ENCODE data around the gene KLHL13. TPM values are rescaled to one million over a fixed set of nuclear protein-coding genes. Genes with fewer than 3 reads are reported as not detected.

The KLHL13 gene
- total and polyA plus RNA-seq, 2 of the 8 experiments (the other 6 are each of a cell fraction or from before 2014, with no cell fraction given): 6.4 to 12.8 TPM

DNA sequence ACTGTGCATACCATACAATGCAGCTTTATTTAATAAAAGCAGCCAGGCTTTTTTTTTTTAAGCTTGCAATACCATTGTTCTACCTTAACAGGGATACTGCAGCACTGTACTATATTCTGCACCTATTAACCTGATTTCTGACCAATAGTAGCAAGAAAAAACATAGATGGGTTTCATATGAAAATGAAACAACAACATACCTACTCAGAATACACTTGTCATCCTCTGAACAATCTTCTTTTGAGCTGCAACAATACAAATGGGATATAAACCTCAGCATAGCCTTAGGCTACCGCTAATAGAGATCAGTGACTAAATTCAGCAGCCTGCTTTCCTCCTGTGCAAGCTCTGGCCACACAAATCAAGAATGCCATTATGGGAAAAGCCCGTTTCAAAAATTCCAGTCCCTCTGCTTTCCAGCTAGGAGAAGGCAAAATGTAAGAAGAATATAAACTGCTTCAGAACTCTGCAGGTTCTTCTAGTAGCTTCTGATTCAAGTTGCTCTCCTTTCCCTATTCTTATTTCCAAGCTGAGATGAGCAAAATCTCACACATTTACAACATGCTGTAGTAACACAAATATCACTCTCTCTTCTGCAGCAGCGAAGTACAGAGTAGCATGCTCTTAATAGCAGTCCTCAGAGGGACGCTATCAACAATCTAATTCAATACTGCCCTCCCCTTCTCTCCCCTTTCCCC, 143.4 kb downstream of the KLHL13 start (continued):
- TF ChIP-seq SRF (IDR thresholded peaks at IDR 0.05; ENCODE audit: low read depth, low read length): no peak
- no peak for TF ChIP-seq TAF1 (IDR thresholded peaks at IDR 0.05; ENCODE audit: low read depth, low read length)
- TF ChIP-seq SP2 (IDR thresholded peaks at IDR 0.05; ENCODE audit: low read length): no peak
- no peak for TF ChIP-seq RXRA (IDR thresholded peaks at IDR 0.05; ENCODE audit: insufficient read depth, low read depth, low read length)

All from H1 (cell line).